COR-L47 (cell line): ENCODE data around the gene VAV2.

Experiments used
- DNase-seq: peaks from one replicate; lab custom pipeline; 2025; lab: John Stamatoyannopoulos, UW

VAV2 gene

GRCh38 chr9:133835262-133835901 is 156.7 kb downstream of the VAV2 start:
- no peak for DNase-seq

DNA sequence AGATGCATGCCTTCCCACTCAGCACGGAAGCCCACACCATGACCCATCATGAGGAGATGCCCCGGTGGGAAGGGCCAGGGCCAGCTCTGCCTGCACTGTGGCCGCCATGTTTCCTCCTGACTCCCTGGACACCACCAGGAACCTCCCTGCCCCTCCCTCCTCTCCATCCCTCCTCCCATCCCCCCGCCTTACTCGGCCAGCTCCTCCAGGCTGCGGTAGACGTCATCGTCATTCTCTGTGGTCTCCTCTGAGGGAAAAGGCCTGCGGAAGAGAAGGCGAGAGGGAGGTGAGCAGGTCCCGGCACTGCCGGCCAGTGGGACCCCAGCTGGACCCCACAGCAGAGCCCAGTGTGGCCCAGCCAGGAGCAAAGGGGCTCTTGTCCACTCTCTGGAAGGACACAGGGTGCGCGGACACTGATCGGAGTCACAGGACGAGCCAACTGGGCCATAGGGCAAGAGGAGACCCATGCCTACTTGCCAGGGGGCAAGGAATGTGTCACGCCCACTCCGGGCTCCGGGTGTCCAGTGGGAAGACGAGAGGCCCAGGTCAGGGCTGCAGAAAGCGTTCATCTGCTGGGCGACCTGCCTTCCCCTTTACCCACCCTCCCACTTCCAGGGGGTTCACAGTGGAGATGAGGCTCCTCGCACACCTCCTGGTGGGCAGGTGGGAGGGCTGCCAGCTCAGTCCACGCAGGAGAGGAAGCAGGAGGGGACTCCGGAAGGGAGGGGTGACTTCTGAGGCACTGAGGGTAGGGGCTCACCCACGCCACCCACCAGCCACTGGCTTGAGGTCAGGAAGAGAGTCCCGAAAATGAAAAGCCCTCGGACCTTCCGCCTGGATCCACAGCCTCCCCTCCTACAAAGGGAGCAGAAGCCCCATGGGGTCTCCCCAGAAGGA is 157.8 kb downstream of the VAV2 start:
- no peak for DNase-seq

- no peak for DNase-seq
Measured at GRCh38 chr9:133833388-133834025, 158.6 kb downstream of the VAV2 start.

DNA sequence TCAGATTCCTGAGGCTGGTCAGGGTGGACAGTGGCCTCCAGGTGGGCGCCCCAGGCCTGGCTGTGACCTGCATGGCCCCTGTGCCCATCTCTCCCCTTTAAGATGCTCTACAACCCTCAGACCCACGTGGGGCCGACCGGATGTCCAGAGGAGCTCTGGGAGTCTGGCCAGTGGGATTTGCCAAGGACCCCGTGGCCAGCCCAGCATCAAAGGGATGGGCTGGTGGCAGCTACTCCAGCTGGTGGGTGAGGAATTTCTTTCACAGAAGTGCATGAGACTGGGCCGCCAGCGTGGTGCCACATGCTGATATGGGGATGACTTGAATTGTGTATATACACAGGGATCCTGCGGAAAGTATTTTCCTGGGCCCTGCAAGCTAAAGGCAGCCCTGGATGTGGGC is 159.2 kb downstream of the VAV2 start:
- DNase-seq = no peak

DNA sequence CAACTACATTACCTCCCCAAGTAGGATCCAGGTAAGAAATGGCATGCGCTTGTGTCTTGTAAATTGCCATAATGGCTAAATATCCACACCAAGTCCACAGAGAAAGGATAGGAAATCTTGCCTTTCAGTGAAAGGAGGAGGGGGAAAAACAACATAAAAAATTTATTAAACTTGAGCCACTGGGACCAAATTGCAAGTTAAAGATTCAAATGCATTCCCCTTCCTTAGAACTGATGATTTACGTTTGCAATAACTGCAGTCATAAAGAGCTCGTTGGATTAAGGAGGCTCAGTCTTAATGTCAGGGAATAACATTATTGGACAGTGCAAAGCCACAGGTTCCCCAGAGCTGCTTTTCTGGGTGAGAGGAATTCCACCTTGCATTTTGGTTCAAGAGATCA is 161.4 kb downstream of the VAV2 start:
- DNase-seq = no peak

DNA sequence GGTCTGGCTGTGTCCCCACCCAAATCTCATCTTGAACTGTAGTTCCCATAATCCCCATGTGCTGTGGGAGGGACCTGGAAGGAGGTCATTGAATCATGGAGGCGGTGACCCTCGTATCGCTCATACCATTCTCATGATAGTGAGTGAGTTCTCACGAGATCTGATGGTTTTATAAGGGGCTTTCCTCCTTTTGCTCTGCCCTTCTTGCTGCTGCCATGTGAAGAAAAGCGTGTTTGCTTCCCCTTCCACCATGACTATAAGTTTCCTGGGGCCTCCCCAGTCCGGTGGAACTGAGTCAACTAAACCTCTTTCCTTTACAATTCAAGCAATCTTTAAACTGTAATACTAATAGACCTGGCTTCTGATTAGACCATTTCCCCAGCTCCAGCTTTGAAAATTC is 161.8 kb downstream of the VAV2 start:
- DNase-seq = no peak

DNA sequence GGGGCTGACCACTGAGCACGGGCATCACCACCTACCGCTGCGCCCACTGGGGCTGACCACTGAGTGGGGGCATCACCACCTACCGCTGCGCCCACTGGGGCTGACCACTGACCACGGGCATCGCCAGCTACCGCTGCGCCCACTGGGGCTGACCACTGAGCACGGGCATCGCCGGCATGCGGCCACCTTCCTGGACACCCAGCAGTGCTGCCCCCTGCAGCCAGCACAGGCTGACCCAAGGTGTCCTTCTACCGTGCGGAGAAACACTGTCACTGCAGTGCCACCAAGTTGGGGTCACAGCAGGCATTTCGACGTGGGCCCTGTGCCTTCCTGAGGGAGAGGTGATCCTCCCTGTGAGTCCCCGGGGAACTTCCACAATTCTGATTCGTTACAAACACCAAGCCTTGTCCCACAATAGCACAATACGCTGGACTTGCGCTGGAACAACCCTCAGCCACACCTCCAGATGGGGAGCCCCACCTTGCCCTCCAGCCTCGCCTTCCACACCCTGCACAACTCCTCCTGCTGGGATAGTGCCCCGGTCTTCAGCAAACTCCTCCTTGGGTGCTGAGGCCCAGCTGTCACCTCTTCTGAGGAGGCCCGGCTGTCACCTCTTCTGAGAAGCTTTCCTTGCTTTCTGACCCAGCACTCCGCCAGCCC is 163.7 kb downstream of the VAV2 start:
- no peak for DNase-seq

- no peak for DNase-seq
Measured at GRCh38 chr9:133826289-133827085, 165.6 kb downstream of the VAV2 start.

- no peak for DNase-seq
Measured at GRCh38 chr9:133825555-133826218, 166.4 kb downstream of the VAV2 start.

DNA sequence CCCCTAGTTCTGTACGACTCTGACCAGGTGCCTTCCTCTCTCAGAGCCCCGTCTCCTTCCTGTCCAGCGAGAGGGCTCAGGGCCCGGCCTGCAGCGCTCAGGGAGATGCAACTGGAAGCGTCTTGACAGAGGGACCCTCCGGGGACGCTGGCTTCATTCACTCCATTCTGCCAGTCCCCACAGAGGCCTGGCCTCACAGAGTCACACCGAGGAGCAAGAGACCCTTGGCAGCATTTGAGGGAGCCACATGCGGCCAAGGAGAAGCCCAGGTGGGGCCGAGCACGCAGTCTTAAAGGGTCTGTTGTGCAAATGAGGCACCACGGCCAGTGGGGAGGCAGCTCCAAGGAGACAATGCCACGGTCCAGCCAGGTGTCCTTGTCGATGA is 167.3 kb downstream of the VAV2 start:
- DNase-seq = no peak

- DNase-seq = no peak
Measured at GRCh38 chr9:133824106-133824801, 167.9 kb downstream of the VAV2 start.

- DNase-seq = no peak
Measured at GRCh38 chr9:133823189-133824105, 168.7 kb downstream of the VAV2 start.

- no peak for DNase-seq
Measured at GRCh38 chr9:133822430-133823065, 169.6 kb downstream of the VAV2 start.

GRCh38 chr9:133821601-133822429 is 170.3 kb downstream of the VAV2 start:
- peak; percentile 31 for DNase-seq

DNA sequence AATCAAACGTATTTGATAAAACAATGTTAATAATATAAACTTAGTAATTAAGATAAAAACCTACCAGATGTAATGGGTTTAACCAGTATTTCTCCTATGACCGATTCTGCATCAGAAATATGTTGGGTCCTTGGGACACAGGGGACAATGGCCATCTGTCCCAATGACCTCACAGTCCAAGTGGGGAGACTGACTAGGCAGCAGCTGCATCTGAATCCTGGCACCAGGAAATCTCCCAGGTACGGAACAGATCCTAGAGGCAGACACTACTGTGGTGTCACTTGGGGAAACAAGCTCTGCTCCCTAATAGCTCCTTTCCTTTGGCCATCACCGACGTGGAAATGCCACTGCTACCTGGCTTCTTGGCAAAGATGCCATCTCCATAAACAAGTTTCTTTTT is 172.2 kb downstream of the VAV2 start:
- DNase-seq = no peak

- DNase-seq = no peak
Measured at GRCh38 chr9:133818444-133818843, 173.7 kb downstream of the VAV2 start.

GRCh38 chr9:133815781-133816180 is 176.3 kb downstream of the VAV2 start:
- DNase-seq = no peak
